ENCODE results near the gene CAMK1D. TPM values are rescaled to one million over a fixed set of nuclear protein-coding genes. Genes with fewer than 3 reads are reported as not detected.

Gene CAMK1D
- polyA plus RNA-seq, 1 of the 3 experiments (the other 2 are of a cell fraction) = 4.1 TPM

DNA sequence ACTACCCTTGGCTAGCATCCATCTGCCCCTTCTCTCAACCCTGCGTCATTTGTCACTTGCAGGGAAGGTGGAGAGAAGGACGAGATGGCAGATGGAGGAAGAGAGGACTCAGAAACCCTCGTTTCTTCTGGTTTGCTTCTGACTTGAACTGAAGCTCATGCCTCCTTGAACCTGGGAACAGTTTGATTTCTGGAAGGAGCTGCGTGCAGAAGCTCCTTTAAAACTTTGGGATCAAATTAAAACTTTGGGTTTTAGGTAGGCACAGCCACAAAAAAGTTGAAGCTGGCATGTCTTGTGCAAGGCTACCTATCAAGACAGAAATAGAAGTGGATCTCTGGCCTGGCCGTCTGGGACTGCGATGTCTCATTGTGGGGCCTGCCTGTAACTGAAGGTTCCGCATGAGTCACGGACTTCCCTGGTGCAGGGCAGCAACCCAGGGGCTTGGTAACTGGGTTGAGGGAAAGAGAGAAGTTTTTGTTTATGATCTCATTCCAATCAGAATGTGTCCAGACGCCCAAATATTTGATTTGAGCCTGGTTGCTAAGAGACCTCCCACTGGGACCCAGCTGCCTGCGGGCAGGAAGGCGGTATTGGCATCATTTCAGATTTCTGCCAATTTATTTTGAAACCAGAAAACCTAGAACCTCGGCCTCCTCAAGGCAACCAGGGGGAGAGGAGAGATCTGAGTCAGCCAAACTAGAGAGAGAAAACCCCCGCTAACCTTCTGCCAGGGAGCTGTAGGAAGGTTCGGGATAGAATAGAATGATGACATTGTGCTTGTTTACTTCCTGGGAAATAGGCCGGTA lies 15.8 kb upstream of the CAMK1D start (continued):
- TF ChIP-seq, protein P1, sequence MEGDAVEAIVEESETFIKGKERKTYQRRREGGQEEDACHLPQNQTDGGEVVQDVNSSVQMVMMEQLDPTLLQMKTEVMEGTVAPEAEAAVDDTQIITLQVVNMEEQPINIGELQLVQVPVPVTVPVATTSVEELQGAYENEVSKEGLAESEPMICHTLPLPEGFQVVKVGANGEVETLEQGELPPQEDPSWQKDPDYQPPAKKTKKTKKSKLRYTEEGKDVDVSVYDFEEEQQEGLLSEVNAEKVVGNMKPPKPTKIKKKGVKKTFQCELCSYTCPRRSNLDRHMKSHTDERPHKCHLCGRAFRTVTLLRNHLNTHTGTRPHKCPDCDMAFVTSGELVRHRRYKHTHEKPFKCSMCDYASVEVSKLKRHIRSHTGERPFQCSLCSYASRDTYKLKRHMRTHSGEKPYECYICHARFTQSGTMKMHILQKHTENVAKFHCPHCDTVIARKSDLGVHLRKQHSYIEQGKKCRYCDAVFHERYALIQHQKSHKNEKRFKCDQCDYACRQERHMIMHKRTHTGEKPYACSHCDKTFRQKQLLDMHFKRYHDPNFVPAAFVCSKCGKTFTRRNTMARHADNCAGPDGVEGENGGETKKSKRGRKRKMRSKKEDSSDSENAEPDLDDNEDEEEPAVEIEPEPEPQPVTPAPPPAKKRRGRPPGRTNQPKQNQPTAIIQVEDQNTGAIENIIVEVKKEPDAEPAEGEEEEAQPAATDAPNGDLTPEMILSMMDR (IDR thresholded peaks at IDR 0.05) = no peak
- TF ChIP-seq TEAD4 (IDR thresholded peaks at IDR 0.05; ENCODE audit: borderline replicate concordance, insufficient read depth) (peak; percentile 83), TAF1 (IDR thresholded peaks at IDR 0.05; ENCODE audit: borderline replicate concordance, low read depth, low read length) (no peak), MXI1 (IDR thresholded peaks at IDR 0.05; ENCODE audit: low read depth, low read length) (no peak), PBX3 (IDR thresholded peaks at IDR 0.05) (no peak; the same call in none of the 2 replicates), FOXJ3 (CRISPR knock-in tag; IDR thresholded peaks at IDR 0.05) (no peak), SIN3A (IDR thresholded peaks at IDR 0.05; ENCODE audit: borderline replicate concordance, low read depth, low read length) (peak; percentile 69; the same call in 1 of the 2 replicates), YY1 (IDR thresholded peaks at IDR 0.05; ENCODE audit: low read depth) (0 out of 2 replicates have a peak, but pooled peaks have one; percentile 19), FOSL2 (IDR thresholded peaks at IDR 0.05; ENCODE audit: borderline replicate concordance, low read depth) (peak; percentile 86), JUND (IDR thresholded peaks at IDR 0.05) (peak; percentile 89), RFX5 (IDR thresholded peaks at IDR 0.05; ENCODE audit: low read length) (0 out of 2 replicates have a peak, but pooled peaks have one; percentile 13), USF1 (IDR thresholded peaks at IDR 0.05; ENCODE audit: borderline replicate concordance, low read depth) (0 out of 2 replicates have a peak, but pooled peaks have one; percentile 9), NFIC (IDR thresholded peaks at IDR 0.05; ENCODE audit: borderline replicate concordance) (peak; percentile 86), MEF2A (IDR thresholded peaks at IDR 0.05; ENCODE audit: borderline replicate concordance, low read depth) (peak; percentile 82), TCF12 (IDR thresholded peaks at IDR 0.05) (peak; percentile 90), SMC3 (IDR thresholded peaks at IDR 0.05; ENCODE audit: low read depth, low read length) (no peak), EZH2phosphoT487 (IDR thresholded peaks at IDR 0.05; ENCODE audit: borderline replicate concordance, low read depth) (no peak), GABPA (IDR thresholded peaks at IDR 0.05; ENCODE audit: low read depth) (no peak), CHD2 (IDR thresholded peaks at IDR 0.05; ENCODE audit: low read length, partially characterized antibody) (no peak), GATA2 (CRISPR knock-in tag; IDR thresholded peaks at IDR 0.05) (no peak), NRF1 (IDR thresholded peaks at IDR 0.05; ENCODE audit: low read depth, low read length) (no peak)
- TF ChIP-seq, protein P2, sequence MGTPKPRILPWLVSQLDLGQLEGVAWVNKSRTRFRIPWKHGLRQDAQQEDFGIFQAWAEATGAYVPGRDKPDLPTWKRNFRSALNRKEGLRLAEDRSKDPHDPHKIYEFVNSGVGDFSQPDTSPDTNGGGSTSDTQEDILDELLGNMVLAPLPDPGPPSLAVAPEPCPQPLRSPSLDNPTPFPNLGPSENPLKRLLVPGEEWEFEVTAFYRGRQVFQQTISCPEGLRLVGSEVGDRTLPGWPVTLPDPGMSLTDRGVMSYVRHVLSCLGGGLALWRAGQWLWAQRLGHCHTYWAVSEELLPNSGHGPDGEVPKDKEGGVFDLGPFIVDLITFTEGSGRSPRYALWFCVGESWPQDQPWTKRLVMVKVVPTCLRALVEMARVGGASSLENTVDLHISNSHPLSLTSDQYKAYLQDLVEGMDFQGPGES (IDR thresholded peaks at IDR 0.05; ENCODE audit: low read depth, low read length) = no peak
- TF ChIP-seq, protein P3, sequence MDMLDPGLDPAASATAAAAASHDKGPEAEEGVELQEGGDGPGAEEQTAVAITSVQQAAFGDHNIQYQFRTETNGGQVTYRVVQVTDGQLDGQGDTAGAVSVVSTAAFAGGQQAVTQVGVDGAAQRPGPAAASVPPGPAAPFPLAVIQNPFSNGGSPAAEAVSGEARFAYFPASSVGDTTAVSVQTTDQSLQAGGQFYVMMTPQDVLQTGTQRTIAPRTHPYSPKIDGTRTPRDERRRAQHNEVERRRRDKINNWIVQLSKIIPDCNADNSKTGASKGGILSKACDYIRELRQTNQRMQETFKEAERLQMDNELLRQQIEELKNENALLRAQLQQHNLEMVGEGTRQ (IDR thresholded peaks at IDR 0.05; ENCODE audit: borderline replicate concordance, low read depth, low read length) = no peak
- TF ChIP-seq, protein P4, sequence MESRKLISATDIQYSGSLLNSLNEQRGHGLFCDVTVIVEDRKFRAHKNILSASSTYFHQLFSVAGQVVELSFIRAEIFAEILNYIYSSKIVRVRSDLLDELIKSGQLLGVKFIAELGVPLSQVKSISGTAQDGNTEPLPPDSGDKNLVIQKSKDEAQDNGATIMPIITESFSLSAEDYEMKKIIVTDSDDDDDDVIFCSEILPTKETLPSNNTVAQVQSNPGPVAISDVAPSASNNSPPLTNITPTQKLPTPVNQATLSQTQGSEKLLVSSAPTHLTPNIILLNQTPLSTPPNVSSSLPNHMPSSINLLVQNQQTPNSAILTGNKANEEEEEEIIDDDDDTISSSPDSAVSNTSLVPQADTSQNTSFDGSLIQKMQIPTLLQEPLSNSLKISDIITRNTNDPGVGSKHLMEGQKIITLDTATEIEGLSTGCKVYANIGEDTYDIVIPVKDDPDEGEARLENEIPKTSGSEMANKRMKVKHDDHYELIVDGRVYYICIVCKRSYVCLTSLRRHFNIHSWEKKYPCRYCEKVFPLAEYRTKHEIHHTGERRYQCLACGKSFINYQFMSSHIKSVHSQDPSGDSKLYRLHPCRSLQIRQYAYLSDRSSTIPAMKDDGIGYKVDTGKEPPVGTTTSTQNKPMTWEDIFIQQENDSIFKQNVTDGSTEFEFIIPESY (IDR thresholded peaks at IDR 0.05; ENCODE audit: borderline replicate concordance, low read depth) = no peak

Measured in SK-N-SH (cell line).